Ovary (tissue), 3 donors: Measurements from ENCODE around the gene CCDC124.

Experiments
- POLR2A ChIP-seq: fragments of 450-650 bp; IDR thresholded peaks from one replicate; pipeline ENCODE4 v1.6.1; 2017; ENCODE audit warnings: antibody characterized with exemption, mild to moderate bottlenecking, moderate library complexity
- TF ChIP-seq, protein P1 (sequence below), 3 donors: fragments of 450-650 bp in 2 of 3; fragments of 200-600 bp in 1 of 3; IDR thresholded peaks; one replicate each; pipeline versions ENCODE4 v1.5.1 to v1.8.0; 2016 to 2022; ENCODE audit warnings: antibody characterized with exemption in 3 of 3, mild to moderate bottlenecking in 1 of 3
- donor health status: DM: no; HTN: no; CAD: no.

DNA sequence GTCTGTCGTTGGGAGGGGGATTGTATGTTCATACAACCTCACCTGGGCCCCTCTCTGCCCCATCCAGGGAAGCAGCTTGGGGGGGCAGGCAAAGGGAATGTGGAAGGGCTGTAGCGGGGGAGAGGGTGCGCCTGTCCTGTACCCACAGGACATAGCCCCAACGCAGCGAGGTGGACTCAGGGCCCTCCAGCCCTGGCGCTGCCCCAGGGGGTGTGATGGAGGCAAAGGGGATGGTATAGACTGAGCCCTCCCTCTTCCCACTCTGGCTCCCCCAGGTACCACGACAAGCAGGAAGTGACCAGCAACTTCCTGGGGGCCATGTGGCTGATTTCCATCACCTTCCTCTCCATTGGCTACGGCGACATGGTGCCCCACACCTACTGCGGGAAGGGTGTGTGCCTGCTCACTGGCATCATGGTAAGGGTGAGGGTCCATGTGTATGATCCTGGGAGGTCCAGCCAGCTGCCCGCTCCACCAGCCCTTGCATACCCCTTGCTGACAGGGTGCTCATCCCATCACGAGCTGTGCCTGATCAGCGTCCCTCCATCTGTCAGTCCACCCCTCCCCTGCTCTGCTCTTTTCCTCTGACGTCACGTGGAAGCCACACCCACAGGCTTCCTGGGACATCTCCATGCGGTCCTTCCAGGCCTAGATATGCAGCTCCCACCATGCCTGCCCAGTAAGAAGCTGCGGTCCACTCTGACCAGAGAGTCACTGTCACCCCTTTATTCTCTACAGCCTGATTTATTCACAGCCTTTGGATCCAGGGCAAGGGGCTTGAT lies 52.4 kb downstream of the CCDC124 start:
- TF ChIP-seq, protein P1, sequence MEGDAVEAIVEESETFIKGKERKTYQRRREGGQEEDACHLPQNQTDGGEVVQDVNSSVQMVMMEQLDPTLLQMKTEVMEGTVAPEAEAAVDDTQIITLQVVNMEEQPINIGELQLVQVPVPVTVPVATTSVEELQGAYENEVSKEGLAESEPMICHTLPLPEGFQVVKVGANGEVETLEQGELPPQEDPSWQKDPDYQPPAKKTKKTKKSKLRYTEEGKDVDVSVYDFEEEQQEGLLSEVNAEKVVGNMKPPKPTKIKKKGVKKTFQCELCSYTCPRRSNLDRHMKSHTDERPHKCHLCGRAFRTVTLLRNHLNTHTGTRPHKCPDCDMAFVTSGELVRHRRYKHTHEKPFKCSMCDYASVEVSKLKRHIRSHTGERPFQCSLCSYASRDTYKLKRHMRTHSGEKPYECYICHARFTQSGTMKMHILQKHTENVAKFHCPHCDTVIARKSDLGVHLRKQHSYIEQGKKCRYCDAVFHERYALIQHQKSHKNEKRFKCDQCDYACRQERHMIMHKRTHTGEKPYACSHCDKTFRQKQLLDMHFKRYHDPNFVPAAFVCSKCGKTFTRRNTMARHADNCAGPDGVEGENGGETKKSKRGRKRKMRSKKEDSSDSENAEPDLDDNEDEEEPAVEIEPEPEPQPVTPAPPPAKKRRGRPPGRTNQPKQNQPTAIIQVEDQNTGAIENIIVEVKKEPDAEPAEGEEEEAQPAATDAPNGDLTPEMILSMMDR (IDR thresholded peaks at IDR 0.05): no peak
- no peak for TF ChIP-seq POLR2A
